ENCODE data around the gene TBC1D21. TPM values are rescaled to one million over a fixed set of nuclear protein-coding genes. Genes with fewer than 3 reads are reported as not detected.

The TBC1D21 gene
- polyA plus RNA-seq, 1 donor from 2014 or later, result not detected

- Histone ChIP-seq H3F3A (ENCODE audit: insufficient read depth, low read length, poor library complexity, severe bottlenecking) (no peaks in the 10 kb centered on the region), H4K20me1 (ENCODE audit: insufficient read depth) (no peaks in the 10 kb centered on the region), H3K4me3 (ENCODE audit: low read length) (no peak overlapping the region), H3K79me2 (replicated peaks; ENCODE audit: insufficient read depth, low read length) (no peaks in the 10 kb centered on the region), H3K4me2 (ENCODE audit: low read length) (no peak overlapping the region), H3K27me3 (ENCODE audit: insufficient read depth, low read depth, low read length) (no peaks in the 10 kb centered on the region), H3K27ac (ENCODE audit: low read length) (no peak overlapping the region), H3K9ac (ENCODE audit: low read length) (no peak overlapping the region), H3K9me2 (ENCODE audit: insufficient read depth, low read length) (no peaks in the 10 kb centered on the region), H3K36me3 (ENCODE audit: insufficient read depth, low read length) (no peaks in the 10 kb centered on the region), H3K9me3 (ENCODE audit: low read length) (no peaks in the 10 kb centered on the region), H2AFZ (ENCODE audit: low read depth, low read length) (no peak overlapping the region)
- no peak for TF ChIP-seq CTCF (IDR thresholded peaks at IDR 0.05; ENCODE audit: poor library complexity, severe bottlenecking)
- TF ChIP-seq RAD21 (conservative IDR thresholded peaks at IDR 0.05), result no peak
- no peak for TF ChIP-seq SMC3 (conservative IDR thresholded peaks at IDR 0.05; ENCODE audit: poor library complexity)
- TF ChIP-seq REST (IDR thresholded peaks at IDR 0.05; ENCODE audit: borderline replicate concordance), result no peak
- TF ChIP-seq EZH2 (IDR thresholded peaks at IDR 0.05; ENCODE audit: borderline replicate concordance, insufficient read depth, low read length, poor library complexity, severe bottlenecking), result no peak
- TF ChIP-seq TAF1 (IDR thresholded peaks at IDR 0.05; ENCODE audit: low read depth), result no peak
- TF ChIP-seq POLR2AphosphoS5 (IDR thresholded peaks at IDR 0.05), result no peak
- TF ChIP-seq EP300 (conservative IDR thresholded peaks at IDR 0.05; ENCODE audit: poor library complexity, severe bottlenecking), result no peak
- no peak for TF ChIP-seq MXI1 (conservative IDR thresholded peaks at IDR 0.05; ENCODE audit: poor library complexity, severe bottlenecking)
Observed at GRCh38 chr15:73869216-73869995, 4.0 kb upstream of the TBC1D21 start.

- no peaks in the 10 kb centered on the region for H3K79me2 ChIP-seq (replicated peaks; ENCODE audit: insufficient read depth, low read length)
- TF ChIP-seq REST (IDR thresholded peaks at IDR 0.05; ENCODE audit: borderline replicate concordance), result no peak
- TF ChIP-seq MXI1 (conservative IDR thresholded peaks at IDR 0.05; ENCODE audit: poor library complexity, severe bottlenecking), result no peak
- no peak for TF ChIP-seq POLR2AphosphoS5 (IDR thresholded peaks at IDR 0.05)
- no peak for TF ChIP-seq EZH2 (IDR thresholded peaks at IDR 0.05; ENCODE audit: borderline replicate concordance, insufficient read depth, low read length, poor library complexity, severe bottlenecking)
- H3K9ac ChIP-seq (ENCODE audit: low read length), result no peak overlapping the region
- no peak overlapping the region for H2AFZ ChIP-seq (ENCODE audit: low read depth, low read length)
- H3K27ac ChIP-seq (ENCODE audit: low read length), result no peak overlapping the region
- no peak overlapping the region for H3K4me2 ChIP-seq (ENCODE audit: low read length)
- H3K36me3 ChIP-seq (ENCODE audit: insufficient read depth, low read length), result no peaks in the 10 kb centered on the region
- no peaks in the 10 kb centered on the region for H3F3A ChIP-seq (ENCODE audit: insufficient read depth, low read length, poor library complexity, severe bottlenecking)
- no peaks in the 10 kb centered on the region for H4K20me1 ChIP-seq (ENCODE audit: insufficient read depth)
- H3K9me2 ChIP-seq (ENCODE audit: insufficient read depth, low read length), result no peaks in the 10 kb centered on the region
- no peaks in the 10 kb centered on the region for H3K9me3 ChIP-seq (ENCODE audit: low read length)
- no peak overlapping the region for H3K4me3 ChIP-seq (ENCODE audit: low read length)
- H3K27me3 ChIP-seq (ENCODE audit: insufficient read depth, low read depth, low read length), result no peaks in the 10 kb centered on the region
Observed at GRCh38 chr15:73870700-73871408, 2.5 kb upstream of the TBC1D21 start.

Data from neural cell (in vitro differentiated cells).